BJ (cell line): Measurements from ENCODE around the gene KCNN4. TPM values are rescaled to one million over a fixed set of nuclear protein-coding genes. Genes with fewer than 3 reads are reported as not detected.

Experiments
- CTCF ChIA-PET: fragments of 350-600 bp; formaldehyde crosslinking; extraction: SDS; loops from one replicate; lab custom pipeline; 2021; ENCODE audit warnings: antibody characterized with exemption, inconsistent platforms; lab: Yijun Ruan, JAX
- POLR2A ChIA-PET: fragments of 300-600 bp; sonication (Branson Sonifier 250); formaldehyde crosslinking; extraction: SDS; loops from one replicate; lab custom pipeline; 2021; ENCODE audit warnings: antibody characterized with exemption; lab: Charles Lee
- DNase-seq: peaks from one replicate; pipeline ENCODE4 v3.0.0-alpha.2; 2011; ENCODE audit warnings: low read depth
- H3K27me3 ChIP-seq: 2 replicates; pipeline ENCODE4 v1.6.0; 2011; ENCODE audit warnings: low read length; ENCODE audit not compliant: control insufficient read depth, insufficient read depth
- H3K36me3 ChIP-seq: 2 replicates; pipeline ENCODE4 v1.5.1; 2011; ENCODE audit warnings: low read length; ENCODE audit not compliant: control insufficient read depth, insufficient read depth
- H3K4me3 ChIP-seq: 2 replicates; pipeline ENCODE4 v1.5.1; 2011; ENCODE audit warnings: low read depth, mild to moderate bottlenecking, control low read depth, low read length
- CTCF ChIP-seq: IDR thresholded peaks from 2 replicates; pipeline ENCODE4 v1.5.1; 2011; ENCODE audit warnings: low read depth, mild to moderate bottlenecking, control low read depth, inconsistent platforms, low read length, moderate library complexity; ENCODE audit not compliant: insufficient read depth
- polyA plus RNA-seq: library from polyadenylated mRNA; depleted of rRNA; stranded (reverse); fragments of >200 nt; gene quantifications from 2 replicates; pipeline ENCODE4 v1.2.3, GENCODE V29; 2011

The KCNN4 gene
- polyA plus RNA-seq, 1 experiment, result 0.38 TPM

GRCh38 chr19:43762814-43763213, 18.0 kb downstream of the KCNN4 start:
- POLR2A ChIA-PET, result no interaction called here
- no peak for TF ChIP-seq CTCF
- Histone ChIP-seq H3K27me3 (no peaks in the 10 kb centered on the region), H3K4me3 (no peak overlapping the region), H3K36me3 (no peaks in the 10 kb centered on the region)
- DNase-seq, result no peak
- CTCF ChIA-PET, result interaction anchor here (1.8 to 7.6 kb wide), 4 partner anchors 12 to 22 kb away, joined by 8 to 59 read pairs (median 24); no protein-coding TSS in a partner anchor

GRCh38 chr19:43760941-43761340, 19.8 kb downstream of the KCNN4 start:
- no peak for TF ChIP-seq CTCF
- DNase-seq, result no peak
- H3K27me3 ChIP-seq, result no peaks in the 10 kb centered on the region
- no peaks in the 10 kb centered on the region for H3K36me3 ChIP-seq
- H3K4me3 ChIP-seq, result no peak overlapping the region
- CTCF ChIA-PET, result interaction anchor here (1.5 to 5.4 kb wide), 3 partner anchors 14 to 24 kb away, joined by 5 to 38 read pairs (median 11); no protein-coding TSS in a partner anchor
- POLR2A ChIA-PET, result no interaction called here

- Histone ChIP-seq H3K27me3 (no peaks in the 10 kb centered on the region), H3K4me3 (no peak overlapping the region), H3K36me3 (no peaks in the 10 kb centered on the region)
- no peak for DNase-seq
- TF ChIP-seq CTCF, result peak; percentile 61
- ChIA-PET CTCF (interaction anchor here (1.0 to 6.2 kb wide), 6 partner anchors 8 to 91 kb away, joined by 4 to 44 read pairs (median 11); no protein-coding TSS in a partner anchor), POLR2A (no interaction called here)
Measured at GRCh38 chr19:43759515-43759914, 21.3 kb downstream of the KCNN4 start.

- TF ChIP-seq CTCF, result no peak
- POLR2A ChIA-PET, result no interaction called here
- H3K27me3 ChIP-seq, result no peaks in the 10 kb centered on the region
- no peak for DNase-seq
- peak overlapping the region; percentile 62 for H3K4me3 ChIP-seq
- CTCF ChIA-PET, result interaction anchor here (0.7 to 6.2 kb wide), 5 partner anchors 10 to 47 kb away, joined by 3 to 44 read pairs (median 10); partner anchors contain the start of gene LYPD5
- H3K36me3 ChIP-seq, result peaks cover 3% of the 10 kb centered on the region
Measured at GRCh38 chr19:43755256-43755801, 25.4 kb downstream of the KCNN4 start.

- DNase-seq, result peak; percentile 81
- Histone ChIP-seq H3K27me3 (no peaks in the 10 kb centered on the region), H3K36me3 (peaks cover 9% of the 10 kb centered on the region), H3K4me3 (peak within 1 kb of the TSS; percentile 62)
- no peak for TF ChIP-seq CTCF
- ChIA-PET POLR2A (interaction anchor here (0.6 to 1.1 kb wide), 2 partner anchors 11 to 45 kb away, joined by 3 read pairs; no protein-coding TSS in a partner anchor), CTCF (interaction anchor here (0.7 to 6.2 kb wide), 3 partner anchors 9 to 48 kb away, joined by 3 to 44 read pairs (median 10); partner anchors contain the start of gene LYPD5)
Measured at GRCh38 chr19:43754503-43755255, 26.1 kb downstream of the KCNN4 start, which contains the start of gene SMG9. Gene SMG9 (minus strand): TSS chr19:43754962. CDS start chr19:43750741, 4,221 bp downstream.
